Measurements from ENCODE around the gene HLF. TPM values are rescaled to one million over a fixed set of nuclear protein-coding genes. Genes with fewer than 3 reads are reported as not detected.

HLF gene
- total RNA-seq, 1 donor from 2014 or later = 14.7 TPM

- Histone ChIP-seq H3K4me1 (peaks cover 15% of the 10 kb centered on the region), H3K4me3 (no peak overlapping the region), H3K36me3 (no peaks in the 10 kb centered on the region), H3K9me3 (no peaks in the 10 kb centered on the region), H3K27ac (no peak overlapping the region), H3K27me3 (no peaks in the 10 kb centered on the region)
- no peak for DNase-seq (ENCODE audit: extremely low spot score in 2 of 2)
- intact Hi-C loops (cut with DNase I) = no loop called here
- TF ChIP-seq CTCF (IDR thresholded peaks at IDR 0.05) (no peak), POLR2AphosphoS5 (IDR thresholded peaks at IDR 0.05; ENCODE audit: insufficient read depth in 1 of 2, low read depth in 1 of 2) (peak in 1 of 2 donors; percentile 29)
Measured at GRCh38 chr17:55259684-55260111, 5.1 kb upstream of the HLF start.

DNA sequence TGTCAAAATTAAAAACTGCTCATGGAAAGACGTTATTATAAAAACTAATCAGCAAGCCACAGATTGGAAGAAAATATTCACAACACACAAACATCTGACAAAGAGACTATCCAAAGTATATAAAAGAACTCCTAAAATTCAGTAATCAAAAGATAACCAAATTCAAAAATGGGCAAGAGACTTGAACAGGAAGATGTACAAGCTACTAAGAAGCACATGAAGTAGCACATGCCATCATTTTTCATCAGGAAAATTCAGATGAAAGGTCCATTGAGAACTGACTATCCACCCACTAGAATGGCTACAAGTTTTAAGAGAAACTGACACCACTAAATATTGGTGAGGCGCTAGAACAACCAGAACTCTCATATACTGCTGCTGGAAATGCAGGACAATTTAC is 3.4 kb upstream of the HLF start:
- no peaks in the 10 kb centered on the region for H3K9me3 ChIP-seq
- no peak overlapping the region for H3K4me3 ChIP-seq
- no peaks in the 10 kb centered on the region for H3K27me3 ChIP-seq
- DNase-seq (ENCODE audit: extremely low spot score in 2 of 2) = no peak
- H3K36me3 ChIP-seq = no peaks in the 10 kb centered on the region
- no peak for TF ChIP-seq POLR2AphosphoS5 (IDR thresholded peaks at IDR 0.05; ENCODE audit: insufficient read depth in 1 of 2, low read depth in 1 of 2)
- no peak for TF ChIP-seq CTCF (IDR thresholded peaks at IDR 0.05)
- no peak for TF ChIP-seq POLR2A (IDR thresholded peaks at IDR 0.05)
- intact Hi-C loops (cut with DNase I) = no loop called here
- peaks cover 24% of the 10 kb centered on the region for H3K4me1 ChIP-seq
- H3K27ac ChIP-seq = no peak overlapping the region

DNA sequence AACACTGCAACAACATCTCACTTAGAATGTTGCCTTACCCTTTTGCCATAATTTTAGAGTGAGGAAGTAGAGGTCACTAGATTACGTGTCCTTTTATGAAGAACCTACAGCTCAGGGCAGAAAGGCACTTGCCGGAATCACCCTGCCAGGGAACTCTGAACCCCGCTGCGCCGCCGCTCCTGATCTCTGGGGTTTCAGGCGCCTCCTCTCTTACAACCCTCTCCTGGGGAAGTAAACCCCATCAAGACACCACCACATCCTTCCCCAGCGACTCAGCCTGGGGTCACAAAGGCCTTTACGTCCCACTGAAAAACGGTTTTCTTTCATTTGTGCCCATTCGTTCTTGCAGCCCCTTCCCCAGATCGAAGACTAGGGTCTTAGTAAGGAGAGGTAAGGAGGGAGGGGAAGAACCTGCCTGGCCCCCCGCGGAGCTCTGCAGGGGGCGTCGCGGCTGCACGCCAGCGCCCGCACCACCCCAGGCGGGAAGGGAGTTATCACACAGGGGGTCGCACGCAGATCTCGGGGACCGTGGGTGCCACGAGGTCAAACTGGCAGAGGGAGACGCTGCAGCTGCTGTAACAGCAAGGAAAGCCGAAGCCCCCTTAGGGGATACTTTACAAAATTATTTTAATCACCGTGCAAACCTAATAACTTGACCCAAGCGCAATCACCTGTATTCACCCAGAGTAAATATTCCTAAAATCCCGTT is 1.0 kb upstream of the HLF start:
- intact Hi-C loops (cut with DNase I) = no loop called here
- Histone ChIP-seq H3K4me1 (peaks cover 38% of the 10 kb centered on the region), H3K4me3 (peak overlapping the region; percentile 60 to 90), H3K27me3 (no peaks in the 10 kb centered on the region), H3K27ac (no peak overlapping the region), H3K9me3 (no peaks in the 10 kb centered on the region), H3K36me3 (no peaks in the 10 kb centered on the region)
- no peak for DNase-seq (ENCODE audit: extremely low spot score in 2 of 2)
- TF ChIP-seq POLR2AphosphoS5 (IDR thresholded peaks at IDR 0.05; ENCODE audit: insufficient read depth in 1 of 2, low read depth in 1 of 2) (no peak), CTCF (IDR thresholded peaks at IDR 0.05) (no peak), POLR2A (IDR thresholded peaks at IDR 0.05) (no peak)

DNA sequence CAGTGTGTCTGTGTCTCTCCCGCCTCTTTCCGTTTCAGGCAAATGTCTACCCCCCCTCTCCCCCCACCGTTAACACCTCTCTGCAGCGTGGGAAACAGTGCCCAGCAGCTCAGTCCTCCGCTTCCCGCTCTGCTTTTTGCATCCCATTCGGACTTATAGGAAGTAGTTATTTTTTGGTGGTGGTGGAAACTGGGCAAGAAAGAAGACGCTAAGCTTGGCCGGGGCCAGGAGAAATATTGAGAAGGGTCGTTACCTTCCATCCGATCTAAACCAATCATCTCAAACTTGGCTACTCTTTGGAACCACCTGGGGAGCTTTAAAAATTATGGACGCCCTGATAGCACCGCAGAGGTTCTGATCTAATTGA is 499 bp upstream of the HLF start:
- Histone ChIP-seq H3K9me3 (no peaks in the 10 kb centered on the region), H3K27me3 (no peaks in the 10 kb centered on the region), H3K4me3 (peak overlapping the region; percentile 60 to 90), H3K36me3 (no peaks in the 10 kb centered on the region), H3K27ac (no peak overlapping the region), H3K4me1 (peaks cover 38% of the 10 kb centered on the region)
- intact Hi-C loops (cut with DNase I) = no loop called here
- no peak for TF ChIP-seq POLR2A (IDR thresholded peaks at IDR 0.05)
- TF ChIP-seq CTCF (IDR thresholded peaks at IDR 0.05) = no peak
- DNase-seq (ENCODE audit: extremely low spot score in 2 of 2) = no peak

DNA sequence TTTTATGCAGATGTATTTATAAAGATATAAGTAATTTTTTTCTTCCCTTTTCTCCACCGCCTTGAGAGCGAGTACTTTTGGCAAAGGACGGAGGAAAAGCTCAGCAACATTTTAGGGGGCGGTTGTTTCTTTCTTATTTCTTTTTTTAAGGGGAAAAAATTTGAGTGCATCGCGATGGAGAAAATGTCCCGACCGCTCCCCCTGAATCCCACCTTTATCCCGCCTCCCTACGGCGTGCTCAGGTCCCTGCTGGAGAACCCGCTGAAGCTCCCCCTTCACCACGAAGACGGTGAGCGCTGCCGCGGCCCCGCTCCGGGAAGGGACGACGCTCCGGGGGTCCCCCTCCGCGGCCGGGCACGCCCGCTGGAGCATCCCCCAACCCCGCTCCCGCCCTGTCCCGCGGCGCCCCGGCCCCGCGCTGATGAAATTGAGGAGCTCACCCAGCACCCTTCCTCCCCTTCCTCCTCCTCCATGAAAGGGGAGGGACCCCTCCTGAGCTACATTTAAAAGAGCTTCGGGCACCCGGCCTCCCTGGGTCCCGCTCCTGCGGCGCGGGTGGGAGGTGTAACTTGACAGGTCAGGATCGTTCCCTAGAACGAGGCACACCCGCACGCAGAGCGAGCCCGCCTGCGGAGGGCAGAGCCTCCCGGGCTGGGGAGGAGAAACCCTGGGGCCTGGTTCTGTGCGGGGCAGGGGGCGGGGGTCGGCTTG is 706 bp downstream of the HLF start:
- no peak for DNase-seq (ENCODE audit: extremely low spot score in 2 of 2)
- intact Hi-C loops (cut with DNase I) = no loop called here

More for the DNA sequence above, 706 bp downstream of the HLF start:
- no peaks in the 10 kb centered on the region for H3K9me3 ChIP-seq
- H3K4me3 ChIP-seq = peak overlapping the region; percentile 60 to 90
- peak overlapping the region; percentile 88 for H3K27ac ChIP-seq
- H3K36me3 ChIP-seq = no peaks in the 10 kb centered on the region
- TF ChIP-seq POLR2A (IDR thresholded peaks at IDR 0.05) (no peak), CTCF (IDR thresholded peaks at IDR 0.05) (no peak), POLR2AphosphoS5 (IDR thresholded peaks at IDR 0.05; ENCODE audit: insufficient read depth in 1 of 2, low read depth in 1 of 2) (no peak)
- H3K4me1 ChIP-seq = peaks cover 38% of the 10 kb centered on the region
- H3K27me3 ChIP-seq = no peaks in the 10 kb centered on the region

All from vagina (tissue), 2 donors.